Lung (tissue), 12 donors: Measurements from ENCODE around the gene USP21. TPM values are rescaled to one million over a fixed set of nuclear protein-coding genes. Genes with fewer than 3 reads are reported as not detected.

Experiments
- ATAC-seq: fragments of 200-7000 bp; cut with Tn5 transposase; one replicate; pipeline ENCODE4 v1.9.1; 2020; ENCODE audit warnings: moderate number of reproducible peaks; ENCODE audit not compliant: insufficient read depth, low FRiP score
- DNase-seq, 3 donors: peaks; one replicate each; pipeline ENCODE4 v3.0.0-alpha.2; 2013 to 2017
- H3K27ac ChIP-seq, 2 donors: one replicate each; pipeline ENCODE4 v1.5.1; 2013; ENCODE audit warnings: mild to moderate bottlenecking in 2 of 2, moderate library complexity in 2 of 2, control low read depth in 1 of 2, inconsistent platforms in 1 of 2, low read depth in 1 of 2, low read length in 1 of 2
- H3K27me3 ChIP-seq, 3 donors: one replicate each; pipeline ENCODE4 v1.5.1; 2013; ENCODE audit warnings: low read length in 2 of 3; ENCODE audit not compliant: control insufficient read depth in 3 of 3, insufficient read depth in 3 of 3
- H3K36me3 ChIP-seq, 4 donors: one replicate each; pipeline ENCODE4 v1.5.1; 2013; ENCODE audit warnings: low read length in 4 of 4, mild to moderate bottlenecking in 1 of 4, moderate library complexity in 1 of 4; ENCODE audit not compliant: control insufficient read depth in 4 of 4, insufficient read depth in 4 of 4
- H3K4me1 ChIP-seq, 5 donors: one replicate each; pipeline ENCODE4 v1.5.1; 2013; ENCODE audit warnings: low read length in 5 of 5, mild to moderate bottlenecking in 2 of 5, moderate library complexity in 1 of 5; ENCODE audit not compliant: control insufficient read depth in 5 of 5, insufficient read depth in 5 of 5
- H3K4me3 ChIP-seq: one replicate; pipeline ENCODE4 v1.5.1; 2013; ENCODE audit warnings: mild to moderate bottlenecking, control low read depth, moderate library complexity
- H3K9ac ChIP-seq, 2 donors: one replicate each; pipeline ENCODE4 v1.5.1; 2013; ENCODE audit warnings: low read length in 2 of 2, control low read depth in 1 of 2; ENCODE audit not compliant: insufficient read depth in 1 of 2
- H3K9me3 ChIP-seq, 4 donors: one replicate each; pipeline ENCODE4 v1.5.1; 2013; ENCODE audit warnings: low read length in 3 of 4, mild to moderate bottlenecking in 1 of 4, moderate library complexity in 1 of 4; ENCODE audit not compliant: control insufficient read depth in 4 of 4, insufficient read depth in 3 of 4
- CTCF ChIP-seq: IDR thresholded peaks from 2 replicates; pipeline ENCODE4 v1.5.1; 2012; ENCODE audit warnings: mild to moderate bottlenecking; ENCODE audit errors: control extremely low read depth, extremely low read depth
- WGBS, 2 donors: extraction: QIAGEN DNeasy Blood & Tissue Kit; methylation state at CpG; one replicate each; pipeline ENCODE4 v1.1.7; 2013; 5-methylcytosine and 5-hydroxymethylcytosine counted together
- polyA plus RNA-seq, 2 donors: library from polyadenylated mRNA; stranded (reverse); fragments of 200-250 nt; gene quantifications; one replicate each; pipeline ENCODE4 v1.2.1, GENCODE V29; 2013
- total RNA-seq, 2 donors: library from RNA; depleted of rRNA in 1 of 2; stranded (reverse); fragments of >200 nt in 1 of 2; gene quantifications; one replicate each; pipeline ENCODE4 v1.2.1, GENCODE V29; 2014 to 2021
- donor health status: control.
- donor health status: control.
- donor health status: Bipolar disorder and iron deficiency.
- donor health status: healthy.
- donor health status: DM: yes; HTN: yes; CAD: no.

USP21 gene
- total and polyA plus RNA-seq, 4 donors = 18.2 to 28.6 (median 21.2) TPM

- ATAC-seq (no peak), DNase-seq (no peak)
- no peaks in the 10 kb centered on the region for H3K9me3 ChIP-seq
- H3K36me3 ChIP-seq = peaks cover 2 to 25% (median 11%) of the 10 kb centered on the region in 4 donors
- H3K4me1 ChIP-seq = peaks cover 4 to 27% (median 8%) of the 10 kb centered on the region in 5 donors
- H3K4me3 ChIP-seq = peak overlapping the region; percentile 93
- TF ChIP-seq CTCF = no peak
- WGBS, 2 donors = 66 to 70% methylated on average over 9 of the region's 9 CpGs
- peak overlapping the region in 1 of 2 donors; percentile 74 for H3K9ac ChIP-seq
- peak overlapping the region; percentile 76 to 95 for H3K27ac ChIP-seq
- H3K27me3 ChIP-seq = no peaks in the 10 kb centered on the region
Measured at GRCh38 chr1:161158316-161159010, 837 bp upstream of the USP21 start.

GRCh38 chr1:161159913-161160243, 578 bp downstream of the USP21 start:
- H3K9me3 ChIP-seq = no peaks in the 10 kb centered on the region
- peak overlapping the region in 1 of 2 donors; percentile 95 for H3K27ac ChIP-seq
- no peak for TF ChIP-seq CTCF
- H3K36me3 ChIP-seq = peaks cover 2 to 32% (median 13%) of the 10 kb centered on the region in 4 donors
- peak overlapping the region; percentile 75 to 87 for H3K9ac ChIP-seq
- no peaks in the 10 kb centered on the region for H3K27me3 ChIP-seq
- DNase-seq (no peak), ATAC-seq (no peak)
- H3K4me3 ChIP-seq = peak overlapping the region; percentile 93
- WGBS, 2 donors = 10 to 11% methylated on average over 11 of the region's 11 CpGs
- peaks cover 2 to 19% (median 7%) of the 10 kb centered on the region in 5 donors for H3K4me1 ChIP-seq

DNA sequence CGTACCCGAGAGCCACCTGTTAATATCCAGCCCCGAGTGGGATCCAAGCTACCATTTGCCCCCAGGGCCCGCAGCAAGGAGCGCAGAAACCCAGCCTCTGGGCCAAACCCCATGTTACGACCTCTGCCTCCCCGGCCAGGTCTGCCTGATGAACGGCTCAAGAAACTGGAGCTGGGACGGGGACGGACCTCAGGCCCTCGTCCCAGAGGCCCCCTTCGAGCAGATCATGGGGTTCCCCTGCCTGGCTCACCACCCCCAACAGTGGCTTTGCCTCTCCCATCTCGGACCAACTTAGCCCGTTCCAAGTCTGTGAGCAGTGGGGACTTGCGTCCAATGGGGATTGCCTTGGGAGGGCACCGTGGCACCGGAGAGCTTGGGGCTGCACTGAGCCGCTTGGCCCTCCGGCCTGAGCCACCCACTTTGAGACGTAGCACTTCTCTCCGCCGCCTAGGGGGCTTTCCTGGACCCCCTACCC, 1.4 kb downstream of the USP21 start:
- DNase-seq = no peak
- Histone ChIP-seq H3K27me3 (no peaks in the 10 kb centered on the region), H3K4me3 (no peak overlapping the region), H3K9ac (no peak overlapping the region), H3K27ac (no peak overlapping the region), H3K4me1 (peaks cover 2 to 24% (median 9%) of the 10 kb centered on the region in 5 donors), H3K9me3 (no peaks in the 10 kb centered on the region), H3K36me3 (peaks cover 2 to 32% (median 13%) of the 10 kb centered on the region in 4 donors)
- ATAC-seq = no peak
- 95 to 97% methylated on average over 22 of the region's 22 CpGs for WGBS, 2 donors
- no peak for TF ChIP-seq CTCF

DNA sequence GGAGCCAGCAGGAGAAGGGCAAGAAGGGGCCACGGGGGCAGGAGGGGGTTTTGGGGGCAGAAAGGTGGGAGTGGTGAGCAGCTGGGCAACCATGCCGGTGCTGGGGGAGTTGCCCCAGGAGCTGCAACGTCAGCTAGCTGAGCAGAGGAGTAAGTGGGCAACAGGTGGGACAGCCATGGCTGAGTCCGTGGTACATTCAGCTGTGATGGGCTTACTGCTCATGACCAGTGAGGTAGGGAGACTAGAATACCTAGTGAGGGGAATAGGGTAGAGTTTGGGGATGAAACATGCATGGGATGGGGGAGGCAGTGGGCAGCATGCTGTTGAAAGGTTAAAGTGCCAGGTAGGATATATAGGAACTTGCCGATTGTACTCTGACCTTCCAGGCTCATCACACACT, 2.4 kb downstream of the USP21 start:
- ATAC-seq (no peak), DNase-seq (no peak)
- Histone ChIP-seq H3K4me3 (no peak overlapping the region), H3K36me3 (peaks cover 2 to 32% (median 13%) of the 10 kb centered on the region in 4 donors), H3K9me3 (no peaks in the 10 kb centered on the region), H3K4me1 (peaks cover 2 to 26% (median 9%) of the 10 kb centered on the region in 5 donors), H3K27me3 (no peaks in the 10 kb centered on the region), H3K27ac (no peak overlapping the region), H3K9ac (no peak overlapping the region)
- 89% methylated on average over 5 of the region's 5 CpGs for WGBS, 2 donors
- no peak for TF ChIP-seq CTCF
